ENCODE data around the gene FOXO1.

Gene FOXO1

GRCh38 chr13:40539576-40540327 lies 126.7 kb downstream of the FOXO1 start:
- DNase-seq, result no peak

GRCh38 chr13:40537146-40537895 lies 129.1 kb downstream of the FOXO1 start:
- DNase-seq, result no peak

- DNase-seq, result no peak
Observed at GRCh38 chr13:40536443-40537113, 129.9 kb downstream of the FOXO1 start.

- no peak for DNase-seq
Observed at GRCh38 chr13:40535345-40535836, 131.1 kb downstream of the FOXO1 start.

- no peak for DNase-seq
Observed at GRCh38 chr13:40534456-40534855, 132.0 kb downstream of the FOXO1 start.

GRCh38 chr13:40533072-40533471 lies 133.4 kb downstream of the FOXO1 start:
- no peak for DNase-seq

GRCh38 chr13:40530961-40531360 lies 135.5 kb downstream of the FOXO1 start:
- no peak for DNase-seq

- DNase-seq, result no peak
Observed at GRCh38 chr13:40528881-40529280, 137.6 kb downstream of the FOXO1 start.

GRCh38 chr13:40527914-40528313 lies 138.5 kb downstream of the FOXO1 start:
- no peak for DNase-seq

GRCh38 chr13:40522282-40522681 lies 144.2 kb downstream of the FOXO1 start:
- DNase-seq, result no peak

- DNase-seq, result no peak
Observed at GRCh38 chr13:40520916-40521315, 145.5 kb downstream of the FOXO1 start.

- DNase-seq, result no peak
Observed at GRCh38 chr13:40519637-40520036, 146.8 kb downstream of the FOXO1 start.

- DNase-seq, result peak; percentile 19 to 53
Observed at GRCh38 chr13:40518481-40518882, 148.0 kb downstream of the FOXO1 start.

- no peak for DNase-seq
Observed at GRCh38 chr13:40517486-40518480, 148.7 kb downstream of the FOXO1 start.

GRCh38 chr13:40515702-40516101 lies 150.7 kb downstream of the FOXO1 start:
- DNase-seq, result no peak

- DNase-seq, result no peak
Observed at GRCh38 chr13:40514802-40515201, 151.6 kb downstream of the FOXO1 start.

GRCh38 chr13:40509876-40510275 lies 156.6 kb downstream of the FOXO1 start:
- DNase-seq, result no peak

- DNase-seq, result no peak
Observed at GRCh38 chr13:40508767-40509342, 157.6 kb downstream of the FOXO1 start.

GRCh38 chr13:40508127-40508526 lies 158.3 kb downstream of the FOXO1 start:
- peak in 1 of 2 donors; percentile 40 for DNase-seq

GRCh38 chr13:40506592-40507446 lies 159.6 kb downstream of the FOXO1 start:
- DNase-seq, result no peak

Data from CD4-positive, alpha-beta T cell treated with Interleukin-1 beta for 1 hour (primary cell).